Fibroblast of lung (primary cell): ENCODE results near the gene CLMN.

ENCODE experiments used
- EZH2 ChIP-seq: IDR thresholded peaks from 2 replicates; pipeline ENCODE4 v1.5.1; 2012; ENCODE audit warnings: low read length, control low read depth, mild to moderate bottlenecking; ENCODE audit errors: missing control alignments
- TF ChIP-seq, protein P1 (sequence below), 2 donors: IDR thresholded peaks in 1 of 2; conservative IDR thresholded peaks in 1 of 2; 1 replicate in 1 of 2; 2 replicates in 1 of 2; pipeline ENCODE4 v1.5.1; 2011 to 2012; ENCODE audit warnings: low read length in 2 of 2, control low read depth in 1 of 2, inconsistent platforms in 1 of 2, low read depth in 1 of 2, mild to moderate bottlenecking in 1 of 2

DNA sequence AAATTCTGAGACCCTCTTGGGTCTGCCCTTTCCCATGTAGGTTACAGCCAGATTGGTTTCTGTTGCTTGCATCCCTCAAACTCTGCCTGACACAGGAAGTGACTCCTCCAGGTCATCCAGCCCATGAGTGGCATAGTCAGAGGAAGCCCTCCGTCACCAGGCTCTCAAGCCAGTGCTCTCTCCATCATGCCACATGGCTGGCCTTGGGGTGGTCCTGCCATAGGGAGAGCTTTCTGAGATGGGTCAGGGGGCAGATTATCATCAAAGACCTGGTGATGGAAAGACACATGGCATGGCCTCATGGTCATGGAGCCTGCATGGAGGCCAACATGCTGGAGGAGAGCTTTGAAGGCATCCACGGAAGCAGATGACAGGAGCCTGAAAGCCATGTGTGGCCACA is 15.4 kb upstream of the CLMN start:
- TF ChIP-seq, protein P1, sequence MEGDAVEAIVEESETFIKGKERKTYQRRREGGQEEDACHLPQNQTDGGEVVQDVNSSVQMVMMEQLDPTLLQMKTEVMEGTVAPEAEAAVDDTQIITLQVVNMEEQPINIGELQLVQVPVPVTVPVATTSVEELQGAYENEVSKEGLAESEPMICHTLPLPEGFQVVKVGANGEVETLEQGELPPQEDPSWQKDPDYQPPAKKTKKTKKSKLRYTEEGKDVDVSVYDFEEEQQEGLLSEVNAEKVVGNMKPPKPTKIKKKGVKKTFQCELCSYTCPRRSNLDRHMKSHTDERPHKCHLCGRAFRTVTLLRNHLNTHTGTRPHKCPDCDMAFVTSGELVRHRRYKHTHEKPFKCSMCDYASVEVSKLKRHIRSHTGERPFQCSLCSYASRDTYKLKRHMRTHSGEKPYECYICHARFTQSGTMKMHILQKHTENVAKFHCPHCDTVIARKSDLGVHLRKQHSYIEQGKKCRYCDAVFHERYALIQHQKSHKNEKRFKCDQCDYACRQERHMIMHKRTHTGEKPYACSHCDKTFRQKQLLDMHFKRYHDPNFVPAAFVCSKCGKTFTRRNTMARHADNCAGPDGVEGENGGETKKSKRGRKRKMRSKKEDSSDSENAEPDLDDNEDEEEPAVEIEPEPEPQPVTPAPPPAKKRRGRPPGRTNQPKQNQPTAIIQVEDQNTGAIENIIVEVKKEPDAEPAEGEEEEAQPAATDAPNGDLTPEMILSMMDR (conservative IDR thresholded peaks at IDR 0.05 in 1 of 2, IDR thresholded peaks at IDR 0.05 in 1 of 2; ENCODE audit: low read depth in 1 of 2, low read length in 2 of 2): no peak
- TF ChIP-seq EZH2: no peak
